HL-60 (cell line): ENCODE measurements around the gene ATXN2.

Experiments used
- CTCF ChIP-seq: IDR thresholded peaks from one replicate; pipeline ENCODE4 v1.5.1; 2011; ENCODE audit warnings: low read length, control low read depth, inconsistent platforms; ENCODE audit not compliant: insufficient read depth
- POLR2AphosphoS5 ChIP-seq: IDR thresholded peaks from 2 replicates; pipeline ENCODE4 v1.6.1; 2012; ENCODE audit warnings: low read depth

GRCh38 chr12:111596985-111597830 lies 1.9 kb downstream of the ATXN2 start:
- no peak for TF ChIP-seq CTCF
- TF ChIP-seq POLR2AphosphoS5: no peak
